T-helper 9 cell (primary cell): ENCODE data around the gene RERE.
"Not testable (repeated sequence)": the region's sequence is repeated elsewhere in the genome, so short reads cannot be mapped to it uniquely, and the experiment has no call there.

Experiments
- DNase-seq: peaks from one replicate; pipeline ENCODE4 v3.0.0-alpha.2; 2020

RERE gene

DNA sequence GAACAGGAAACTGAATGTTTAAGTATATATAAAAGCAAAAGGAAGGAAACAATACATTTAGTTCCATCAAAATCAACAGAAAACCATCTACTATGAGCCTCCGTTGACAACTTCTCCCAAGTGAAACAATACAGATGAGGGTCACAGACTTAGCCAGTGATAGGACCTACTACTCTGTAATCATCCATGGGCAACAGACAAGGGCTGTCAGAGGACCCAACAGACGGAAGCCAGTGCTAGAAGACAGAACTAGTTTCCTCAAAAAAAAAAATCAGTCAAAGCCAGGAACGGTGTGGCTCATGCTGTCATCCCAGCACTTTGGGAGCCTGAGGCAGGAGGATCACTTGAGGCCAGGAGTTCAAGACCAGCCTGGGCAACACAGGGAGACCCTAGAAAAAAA, 20.6 kb downstream of the RERE start:
- DNase-seq = no peak

DNA sequence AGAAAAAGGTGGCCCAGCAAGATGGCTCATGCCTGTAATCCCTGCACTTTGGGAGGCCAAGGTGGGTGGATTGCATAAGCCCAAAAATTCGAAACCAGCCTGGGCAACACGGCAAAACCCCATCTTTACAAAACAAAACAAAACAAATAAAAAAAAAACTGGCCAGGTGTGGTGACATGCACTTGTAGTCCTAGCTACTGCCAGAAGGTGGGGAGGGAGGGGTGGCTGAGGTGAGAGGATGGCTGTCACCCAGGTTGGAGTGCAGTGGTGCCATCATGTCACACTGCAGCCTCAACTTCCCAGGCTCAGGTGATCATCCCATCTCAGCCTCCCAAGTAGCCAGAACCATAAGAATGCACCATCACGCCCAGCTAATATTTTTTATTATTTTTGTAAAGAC, 22.8 kb downstream of the RERE start:
- DNase-seq = no peak

DNA sequence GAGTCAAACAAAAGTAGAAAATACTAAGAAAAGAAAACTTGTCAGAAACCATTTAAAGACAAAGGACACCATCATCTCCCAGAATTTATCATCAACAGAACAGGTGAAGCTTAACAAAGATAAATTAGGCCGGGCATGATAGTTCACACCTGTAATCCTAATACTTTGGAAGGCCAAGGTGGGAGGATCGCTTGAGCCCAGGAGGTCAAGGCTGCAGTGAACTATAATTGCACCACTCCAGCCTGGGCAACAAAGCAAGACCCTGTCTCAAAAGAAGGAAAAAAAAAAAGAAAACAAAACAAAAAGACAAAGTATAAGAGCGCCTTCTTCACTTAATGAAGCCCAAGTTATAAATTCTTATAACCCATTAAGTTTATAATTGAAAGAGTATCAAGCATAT, 25.6 kb downstream of the RERE start:
- DNase-seq = no peak

DNA sequence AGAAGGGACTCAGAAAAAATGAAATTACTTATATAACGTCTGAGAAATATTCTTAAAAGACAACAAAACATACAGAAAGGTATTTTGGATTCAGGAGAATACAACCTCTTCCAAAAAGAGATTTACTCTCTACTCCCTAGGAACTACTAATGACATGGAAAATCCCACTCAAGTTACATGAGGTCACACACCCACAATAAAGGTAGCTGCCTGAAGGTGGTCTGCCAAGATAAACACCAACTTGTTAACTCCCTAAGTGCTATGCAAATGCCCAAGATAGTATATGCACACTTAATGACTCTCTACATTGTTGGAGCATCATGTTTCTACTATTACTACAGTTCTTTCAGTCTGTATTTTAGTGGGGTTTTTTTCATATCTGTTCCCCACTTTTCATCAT, 26.5 kb downstream of the RERE start:
- DNase-seq = no peak

DNA sequence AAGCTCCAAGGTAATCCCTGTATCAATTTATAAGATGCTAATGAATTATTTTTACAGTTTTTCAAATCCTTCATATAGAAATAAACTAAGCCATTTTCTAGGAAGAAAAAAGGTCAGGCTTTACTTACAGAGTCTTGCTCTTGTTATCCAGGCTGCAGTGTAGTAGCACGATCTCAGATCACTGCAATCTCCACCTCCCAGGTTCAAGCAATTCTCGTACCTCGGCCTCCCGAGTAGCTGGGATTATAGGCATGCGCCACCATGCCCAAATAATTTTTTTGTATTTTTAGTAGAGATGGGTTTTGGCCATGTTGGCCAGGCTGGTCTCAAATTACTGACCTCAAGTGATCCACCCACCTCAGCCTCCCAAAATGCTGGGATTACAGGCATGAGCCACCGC, 27.0 kb downstream of the RERE start:
- DNase-seq = no peak

DNA sequence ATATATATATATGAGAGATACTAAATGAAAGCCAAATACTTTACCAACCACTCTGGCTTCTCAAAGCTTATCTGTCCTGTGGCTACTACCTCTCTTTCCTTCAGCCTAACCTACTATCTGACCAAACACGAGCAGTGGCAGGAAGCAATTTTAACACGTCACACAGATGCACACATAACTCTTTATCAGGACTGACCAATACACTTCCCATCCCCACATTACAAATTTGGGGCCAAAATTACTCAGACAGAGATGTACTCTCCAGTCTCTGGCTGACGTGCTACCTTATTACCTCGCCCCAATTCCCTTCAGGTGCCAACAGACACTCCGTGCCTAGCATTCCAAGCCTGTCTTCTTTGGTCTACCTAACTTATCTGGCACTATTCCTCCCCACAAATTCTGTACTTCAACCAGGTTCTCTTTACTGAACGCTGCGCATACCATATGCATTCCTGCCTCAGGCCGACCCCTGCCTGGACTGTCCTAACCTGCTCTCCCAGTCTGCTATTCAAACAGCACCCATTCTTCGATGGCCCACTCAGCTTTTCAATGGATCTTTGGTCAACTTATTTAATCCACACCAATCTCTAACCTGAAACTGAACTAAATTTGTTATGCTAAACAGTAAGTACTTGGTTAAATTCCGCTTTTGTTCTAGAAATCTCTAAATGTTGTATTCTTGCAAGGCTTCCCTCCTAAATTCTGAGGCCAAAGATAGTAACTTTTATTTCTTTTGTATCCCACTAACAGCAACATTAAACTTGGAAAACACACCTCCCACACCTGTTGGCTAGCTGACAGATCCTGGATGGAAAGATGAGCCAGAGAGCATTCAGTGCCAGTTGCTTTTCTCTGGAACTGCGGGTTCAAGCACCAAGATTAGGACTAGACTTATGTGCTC, 27.9 kb downstream of the RERE start:
- no peak for DNase-seq

DNA sequence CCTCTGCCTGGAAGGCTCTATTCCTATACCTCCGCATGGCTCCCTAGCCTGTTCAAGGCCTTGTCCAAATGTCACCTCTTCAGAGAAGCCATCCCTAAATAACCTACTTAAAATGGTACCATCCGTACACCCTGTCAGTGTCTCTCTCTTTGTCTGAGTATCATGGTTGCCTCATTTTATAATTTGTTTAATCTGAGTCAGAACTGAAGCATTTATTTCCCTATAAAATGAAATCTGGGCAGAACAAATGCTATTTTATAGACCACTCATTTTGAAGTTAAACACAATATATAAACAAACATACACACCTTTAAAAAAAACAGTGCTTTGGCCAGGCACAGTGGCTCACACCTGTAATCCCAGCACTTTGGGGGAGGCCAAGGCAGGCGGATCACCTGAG, 30.2 kb downstream of the RERE start:
- DNase-seq = no peak

DNA sequence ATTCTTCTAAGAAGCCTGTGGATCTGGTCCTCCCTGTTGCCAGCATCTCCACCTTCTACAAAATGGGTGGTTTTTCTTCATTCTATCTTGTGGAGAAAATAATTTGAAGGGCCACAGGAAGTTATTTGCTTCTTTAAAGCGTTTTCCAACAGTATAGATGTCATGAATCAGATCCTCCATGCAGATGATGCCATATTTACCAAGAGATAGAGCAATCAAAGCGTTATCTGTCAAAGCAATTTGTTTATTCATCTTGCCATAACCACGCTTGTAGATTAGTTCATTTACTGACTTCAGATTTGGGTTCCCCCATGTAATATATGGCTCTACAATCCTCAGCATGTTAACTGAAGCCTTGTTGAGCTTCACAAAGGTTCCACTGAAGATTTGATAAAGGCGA, 31.2 kb downstream of the RERE start:
- DNase-seq = not testable (repeated sequence)

DNA sequence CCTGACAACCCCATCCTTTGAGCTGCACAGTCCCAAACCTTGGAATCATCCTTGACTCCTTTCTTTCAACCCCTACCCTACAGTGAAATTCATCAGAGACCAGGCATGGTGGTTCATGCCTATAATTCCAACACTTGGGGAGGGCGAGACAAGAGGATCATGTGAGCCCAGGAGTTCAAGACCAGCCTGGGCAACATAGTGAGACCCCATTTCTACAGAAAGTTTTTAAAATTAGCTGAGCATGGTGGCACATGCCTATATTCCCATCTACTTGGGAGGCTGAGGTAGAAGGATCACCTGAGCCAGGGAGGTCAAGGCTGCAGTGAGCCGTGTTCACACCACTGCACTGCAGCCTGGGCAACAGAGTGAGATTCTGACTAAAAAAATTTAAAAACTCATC, 34.5 kb downstream of the RERE start:
- no peak for DNase-seq

DNA sequence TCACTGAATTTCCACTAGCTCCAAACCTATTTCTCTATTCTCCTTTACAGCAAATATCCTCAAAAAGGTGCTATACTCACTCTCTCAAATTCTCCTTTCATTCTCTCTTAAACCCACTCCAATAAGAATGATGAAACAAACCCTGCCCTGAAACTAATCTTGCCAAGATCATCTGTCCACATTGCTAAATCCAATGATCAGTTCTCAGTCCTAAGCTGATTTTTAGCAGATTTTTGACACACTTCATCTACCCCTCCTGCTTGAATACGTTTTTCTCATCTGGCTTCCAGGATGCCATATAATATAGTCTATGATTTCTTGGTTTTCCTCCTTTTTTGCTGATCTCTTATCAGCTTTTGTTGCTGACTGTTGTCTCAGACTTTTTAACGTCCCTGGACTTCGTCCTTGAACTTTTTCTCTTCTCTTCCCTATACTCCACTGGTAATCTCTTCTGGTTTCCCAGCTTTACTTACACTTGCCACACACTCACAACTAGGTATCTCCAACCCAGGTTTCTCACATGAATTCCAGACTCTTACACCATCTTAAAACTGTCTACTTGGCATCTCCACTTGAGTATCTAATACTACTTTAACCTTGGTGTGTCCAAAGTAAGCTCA, 35.3 kb downstream of the RERE start:
- DNase-seq = no peak

DNA sequence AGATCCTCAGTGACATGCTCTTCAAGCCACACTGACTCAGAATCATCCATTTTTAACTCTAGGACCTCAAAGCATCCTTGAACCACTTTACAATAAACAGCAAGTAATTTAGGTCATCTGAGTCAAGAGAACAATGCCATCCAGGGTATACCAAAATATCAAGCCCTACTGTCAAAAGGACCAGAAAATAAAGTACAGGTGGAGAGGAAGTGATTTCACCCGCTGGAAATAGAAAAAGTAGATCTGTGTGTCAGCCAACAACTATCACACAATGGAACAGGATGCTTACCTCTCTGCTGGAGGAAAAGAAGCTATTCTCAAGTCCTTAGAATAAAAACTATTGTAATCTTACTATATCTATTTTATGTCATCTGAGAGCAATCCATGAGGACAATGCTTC, 37.0 kb downstream of the RERE start:
- DNase-seq = no peak

DNA sequence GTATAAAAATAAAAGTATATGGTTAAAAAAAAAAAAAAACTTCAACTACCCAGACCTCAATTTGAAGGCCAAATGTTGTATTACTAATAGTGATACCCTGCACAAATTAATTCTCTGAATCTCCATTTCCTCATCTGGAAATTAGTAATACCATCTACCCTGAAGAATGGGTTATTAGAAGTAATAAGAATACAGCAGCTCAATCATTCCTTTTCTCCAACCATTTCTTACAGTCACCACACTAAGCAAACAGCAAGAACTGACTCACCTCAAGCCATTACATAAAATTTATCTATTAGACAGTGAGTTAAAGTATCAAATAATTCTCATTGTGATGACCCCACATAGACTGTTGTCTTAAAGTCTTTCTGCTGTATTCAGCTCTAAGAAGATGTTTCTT, 39.6 kb downstream of the RERE start:
- no peak for DNase-seq

DNA sequence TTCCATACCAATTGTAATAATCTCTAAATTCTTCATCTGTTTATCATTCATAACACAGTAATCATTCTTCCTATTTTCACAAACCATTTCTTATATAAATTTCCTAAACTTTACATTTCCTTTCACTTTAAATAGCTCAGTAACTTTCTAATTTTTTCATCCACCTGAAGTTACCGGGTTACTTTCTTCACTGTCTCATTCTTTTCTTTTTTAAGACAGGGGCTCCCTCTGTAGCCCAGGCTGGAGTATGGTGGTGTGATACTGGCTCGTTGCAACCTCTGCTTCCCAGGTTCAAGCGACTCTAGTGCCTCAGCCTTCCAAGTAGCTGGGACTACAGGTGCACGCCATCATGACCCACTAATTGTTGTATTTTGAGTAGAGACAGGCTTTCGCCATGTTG, 41.3 kb downstream of the RERE start:
- no peak for DNase-seq

DNA sequence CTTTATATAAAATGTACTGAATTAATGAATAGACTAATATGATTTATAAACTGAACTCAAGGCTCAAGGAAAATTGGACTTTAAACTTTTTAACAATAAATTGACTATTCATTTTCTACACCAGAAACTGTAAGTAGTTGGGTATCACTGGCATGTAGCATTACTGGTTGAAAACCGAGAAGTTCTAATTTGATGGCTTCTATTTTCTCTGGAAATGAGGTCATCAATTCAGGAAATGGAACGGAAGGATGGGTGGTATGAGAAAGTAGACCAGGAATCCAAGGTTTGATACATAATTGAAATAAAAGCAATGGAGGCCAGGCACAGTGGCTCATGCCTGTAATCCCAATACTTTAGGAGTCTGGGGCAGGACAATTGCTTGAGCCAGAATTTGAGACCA, 50.4 kb downstream of the RERE start:
- no peak for DNase-seq

DNA sequence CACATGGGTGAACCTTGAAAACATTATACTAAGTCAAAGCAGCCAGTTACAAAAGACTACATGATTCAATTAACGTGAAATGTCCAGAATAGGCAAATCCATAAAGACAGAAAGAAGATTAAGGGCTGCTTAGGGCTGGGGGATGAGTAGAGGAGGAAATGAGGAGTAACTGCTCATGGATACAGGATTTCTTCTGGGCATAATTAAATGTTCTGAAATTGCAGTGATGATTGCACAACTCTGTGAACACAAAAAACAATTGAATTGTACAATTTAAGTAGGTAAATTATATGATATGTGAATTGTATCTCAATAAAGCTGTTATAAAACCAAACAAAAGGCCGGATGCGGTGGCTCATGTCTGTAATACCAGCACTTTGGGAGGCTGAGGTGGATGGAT, 52.2 kb downstream of the RERE start:
- DNase-seq = no peak

DNA sequence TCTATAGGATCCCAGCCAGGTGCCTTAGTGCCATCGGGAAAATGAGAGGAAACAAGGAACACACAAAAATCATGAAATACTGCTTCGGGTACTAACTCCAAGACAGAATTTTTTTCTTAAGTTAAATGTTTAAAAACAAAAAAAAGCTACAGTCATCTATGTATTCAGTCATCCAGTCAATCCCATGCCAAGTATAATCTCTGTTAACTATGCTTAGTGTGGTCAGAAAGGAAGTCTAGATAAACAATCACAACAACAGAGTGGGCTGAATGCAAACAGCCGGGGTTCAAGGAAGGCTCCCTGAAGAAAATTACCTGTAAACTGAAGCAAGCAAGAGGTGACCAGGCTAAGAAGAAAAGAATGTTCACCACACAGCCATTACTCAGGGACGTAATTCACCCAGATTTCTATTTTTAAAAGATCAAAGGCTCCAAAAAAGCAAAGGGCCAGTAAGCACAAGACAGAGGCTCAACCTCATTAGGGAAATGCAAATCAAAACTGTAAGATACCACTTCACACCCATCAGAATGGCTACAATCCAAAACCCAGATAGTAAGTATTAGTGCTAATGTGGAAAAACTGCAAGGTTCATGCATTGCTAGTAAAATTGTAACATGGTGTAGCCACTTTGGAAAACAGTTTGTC, 53.0 kb downstream of the RERE start:
- no peak for DNase-seq

DNA sequence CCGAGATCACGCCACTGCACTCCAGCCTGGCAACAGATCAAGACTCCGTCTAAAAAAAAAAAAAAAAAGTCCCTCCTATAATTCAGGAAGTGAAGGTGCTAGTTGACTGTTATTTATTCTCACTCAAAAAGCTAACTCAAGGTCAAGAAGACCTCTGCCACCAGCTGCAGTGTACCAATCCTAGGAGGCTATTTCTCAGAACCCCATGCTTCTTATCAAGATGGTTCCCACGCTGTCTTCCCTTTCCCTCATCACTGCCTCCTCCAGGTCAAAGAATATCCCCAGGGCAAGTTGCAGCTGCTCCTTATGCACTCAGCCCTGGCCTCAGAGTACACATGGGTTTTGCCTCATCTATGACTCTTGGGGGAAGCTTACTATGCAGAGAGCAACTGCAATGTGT, 53.6 kb downstream of the RERE start:
- DNase-seq = no peak

DNA sequence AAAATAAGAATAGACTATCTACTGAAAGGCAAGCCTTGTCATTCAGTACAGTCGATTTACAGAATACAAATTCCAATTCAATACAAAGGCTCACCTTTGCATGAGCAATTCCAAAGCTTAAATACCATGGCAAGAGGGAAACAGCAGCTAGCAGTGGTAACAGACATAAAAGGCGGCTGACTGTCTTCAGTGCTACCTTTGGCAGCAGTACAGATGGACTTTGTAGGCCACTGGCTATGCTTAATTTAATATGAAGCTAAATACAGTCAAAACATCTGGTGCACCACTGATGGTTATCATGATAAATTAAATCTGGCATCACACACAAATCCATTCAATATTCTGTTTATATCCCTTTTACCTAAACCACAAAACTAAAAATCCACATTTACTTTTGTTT, 62.4 kb downstream of the RERE start:
- DNase-seq = no peak

DNA sequence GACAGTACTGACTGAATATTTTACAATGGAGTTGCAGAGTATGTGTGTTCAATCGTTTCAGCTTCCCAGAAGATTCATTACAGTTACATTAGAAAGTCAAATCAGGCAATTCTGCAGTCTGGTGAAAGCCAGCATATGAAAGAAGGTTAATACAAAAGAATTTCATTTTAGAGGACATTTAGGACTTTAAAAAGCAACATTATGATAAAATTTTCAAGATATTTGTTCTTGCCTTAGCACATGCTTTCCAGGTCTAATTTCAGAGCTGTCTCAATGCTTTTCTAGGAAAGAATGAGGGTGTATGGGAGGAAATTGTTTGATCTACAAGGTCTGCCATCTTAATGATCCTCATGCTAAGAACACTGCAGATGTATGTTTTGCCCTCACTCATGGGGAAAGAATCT, 63.2 kb downstream of the RERE start:
- no peak for DNase-seq

DNA sequence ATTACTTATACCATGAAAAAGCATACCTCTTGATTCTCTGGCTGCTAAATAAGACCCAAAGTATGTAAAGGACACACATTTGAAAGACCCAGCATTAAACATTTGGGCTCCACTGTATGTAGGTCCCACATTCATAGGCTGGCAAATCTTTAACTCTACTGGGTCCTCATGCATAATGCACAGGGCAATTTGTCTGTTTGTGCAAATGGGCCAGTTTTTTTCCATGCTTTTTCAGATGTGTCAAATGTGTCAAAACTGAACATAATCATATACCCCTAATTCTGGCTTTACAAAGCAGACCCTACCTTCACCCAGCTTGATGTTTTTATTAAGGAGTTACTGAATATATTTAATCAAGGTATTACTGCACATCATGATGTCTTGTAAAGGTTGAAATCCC, 63.7 kb downstream of the RERE start:
- DNase-seq = no peak

DNA sequence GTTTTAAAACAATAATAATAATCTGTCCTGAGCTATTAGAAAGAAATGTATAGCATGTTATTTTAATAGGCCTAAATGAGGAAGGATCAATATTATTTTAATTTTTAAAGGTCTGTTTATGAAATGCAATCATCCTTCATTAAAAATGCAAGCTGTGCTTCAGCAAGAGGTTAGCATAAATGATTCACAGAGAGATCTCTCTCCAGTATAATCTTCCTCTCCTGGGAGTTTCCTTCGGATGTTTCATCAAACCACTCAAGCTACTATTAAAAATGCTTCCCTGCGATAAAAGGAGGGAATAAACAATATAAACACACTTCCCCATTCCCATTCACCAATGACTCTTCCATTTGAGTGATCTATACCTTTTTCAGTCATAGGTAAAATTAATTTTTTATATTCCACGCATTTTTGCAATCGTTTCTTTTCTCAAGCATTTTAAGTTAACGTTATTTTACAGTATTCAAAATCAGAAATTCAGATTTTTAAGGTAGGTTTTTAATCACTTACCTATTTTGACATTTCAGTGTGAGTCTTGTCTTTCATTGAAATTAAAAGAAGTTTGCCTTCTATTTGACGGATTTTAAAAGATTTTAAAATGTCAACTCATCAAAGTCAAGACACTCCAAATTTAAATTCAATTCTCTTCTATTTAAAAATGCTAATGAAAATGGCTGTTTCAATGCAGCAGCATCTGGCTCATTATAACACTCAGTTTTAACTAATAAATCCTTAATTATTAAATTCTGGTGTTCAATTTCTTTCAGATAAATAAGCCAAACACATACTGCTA, 64.3 kb downstream of the RERE start:
- DNase-seq = no peak

DNA sequence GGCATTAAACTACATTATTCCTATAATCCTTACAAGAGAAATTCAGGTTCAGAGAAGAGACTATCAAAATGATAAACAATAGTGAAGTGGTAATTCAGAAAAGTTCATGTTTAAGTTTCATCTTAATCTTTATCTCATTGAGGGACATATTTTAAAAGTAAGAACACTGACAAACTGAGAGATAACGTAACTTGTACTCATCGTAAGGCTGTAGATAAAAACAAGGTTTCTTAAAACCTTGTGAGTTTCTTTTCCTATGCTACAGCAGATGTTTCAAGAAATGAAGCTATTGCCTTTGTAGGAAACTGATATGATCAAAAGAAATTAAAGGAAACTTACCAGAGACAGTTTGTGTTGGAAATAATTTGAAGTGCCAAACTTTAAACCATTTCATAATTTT, 65.0 kb downstream of the RERE start:
- DNase-seq = no peak

DNA sequence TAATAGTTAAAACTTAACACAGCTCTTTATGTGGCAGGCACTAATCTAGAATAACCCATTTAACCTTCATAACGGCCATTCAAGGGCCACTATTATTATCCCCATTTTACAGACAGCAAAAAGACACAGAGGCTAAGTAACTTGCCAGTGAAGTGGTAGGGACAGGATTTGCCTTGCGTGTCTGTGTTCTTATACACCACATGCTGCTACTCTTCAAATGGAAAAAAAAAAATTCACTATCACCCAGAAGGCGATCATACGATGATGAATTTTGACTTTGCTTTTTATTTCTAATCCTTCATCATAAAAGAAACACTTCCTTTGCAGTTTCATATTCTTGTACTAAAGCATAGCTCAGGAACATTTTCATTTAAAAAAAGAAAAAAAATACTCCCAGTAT, 65.5 kb downstream of the RERE start:
- no peak for DNase-seq
